Germinal center (tissue), 1 donor: ENCODE data around the gene RHOT1.
"Not testable (repeated sequence)": the region's sequence is repeated elsewhere in the genome, so short reads cannot be mapped to it uniquely, and the experiment has no call there.

Source experiments
- DNase-seq: peaks from one replicate; pipeline ENCODE4 v3.0.0; 2012; ENCODE audit warnings: mixed read lengths, low spot score

Gene RHOT1

GRCh38 chr17:32159586-32160438 lies 17.5 kb downstream of the RHOT1 start:
- no peak for DNase-seq

- DNase-seq: no peak
Measured at GRCh38 chr17:32160526-32160925, 18.2 kb downstream of the RHOT1 start.

GRCh38 chr17:32161029-32161428 lies 18.7 kb downstream of the RHOT1 start:
- DNase-seq: no peak

- DNase-seq: no peak
Measured at GRCh38 chr17:32161506-32162365, 19.4 kb downstream of the RHOT1 start.

- no peak for DNase-seq
Measured at GRCh38 chr17:32174889-32175288, 32.6 kb downstream of the RHOT1 start.

DNA sequence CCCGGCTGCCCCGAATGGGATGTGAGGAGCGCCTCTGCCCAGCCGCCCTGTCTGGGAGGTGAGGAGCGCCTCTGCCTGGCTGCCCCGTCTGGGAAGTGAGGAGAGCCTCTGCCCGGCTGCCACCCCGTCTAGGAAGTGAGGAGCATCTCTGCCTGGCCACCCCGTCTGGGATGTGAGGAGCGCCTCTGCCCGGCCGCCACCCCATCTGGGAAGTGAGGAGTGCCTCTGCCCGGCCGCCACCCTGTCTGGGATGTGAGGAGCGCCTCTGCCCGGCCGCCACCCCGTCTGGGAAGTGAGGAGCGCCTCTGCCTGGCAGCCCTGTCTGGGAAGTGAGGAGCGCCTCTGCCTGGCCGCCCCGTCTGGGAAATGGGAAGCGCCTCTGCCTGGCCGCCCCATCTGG lies 36.4 kb downstream of the RHOT1 start:
- DNase-seq: not testable (repeated sequence)

DNA sequence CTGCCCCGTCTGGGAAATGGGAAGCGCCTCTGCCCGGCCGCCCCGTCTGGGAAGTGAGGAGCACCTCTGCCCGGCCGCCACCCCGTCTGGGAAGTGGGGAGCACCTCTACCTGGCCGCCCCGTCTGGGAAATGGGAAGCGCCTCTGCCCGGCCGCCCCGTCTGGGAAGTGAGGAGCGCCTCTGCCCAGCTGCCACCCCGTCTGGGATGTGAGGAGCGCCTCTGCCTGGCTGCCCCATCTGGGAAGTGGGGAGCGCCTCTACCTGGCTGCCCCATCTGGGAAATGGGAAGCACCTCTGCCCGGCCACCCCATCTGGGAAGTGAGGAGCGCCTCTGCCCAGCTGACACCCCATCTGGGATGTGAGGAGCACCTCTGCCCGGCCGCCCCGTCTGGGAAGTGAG lies 36.8 kb downstream of the RHOT1 start:
- DNase-seq: not testable (repeated sequence)

- not testable (repeated sequence) for DNase-seq
Measured at GRCh38 chr17:32179526-32179925, 37.2 kb downstream of the RHOT1 start.

GRCh38 chr17:32180262-32180661 lies 38.0 kb downstream of the RHOT1 start:
- not testable (repeated sequence) for DNase-seq

GRCh38 chr17:32185875-32186274 lies 43.6 kb downstream of the RHOT1 start:
- DNase-seq: no peak

DNA sequence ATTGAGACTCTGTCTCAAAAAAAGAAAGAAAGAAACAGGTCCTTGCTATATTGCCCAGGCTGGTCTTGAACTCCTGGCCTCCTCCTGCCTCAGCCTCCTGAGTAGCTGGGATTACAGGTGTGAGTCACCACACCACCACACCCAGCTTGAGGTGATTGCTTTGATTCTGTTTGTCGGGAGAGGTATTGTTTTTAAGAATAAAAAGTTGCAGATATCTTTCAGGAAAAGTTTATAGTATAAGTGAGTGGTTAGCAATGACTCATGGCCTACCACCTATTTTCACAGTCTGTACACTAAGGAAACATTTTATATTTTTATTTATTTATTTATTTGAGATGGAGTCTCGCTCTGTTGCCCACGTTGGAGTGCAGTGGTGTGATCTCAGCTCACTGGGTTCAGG lies 45.0 kb downstream of the RHOT1 start:
- DNase-seq: no peak

DNA sequence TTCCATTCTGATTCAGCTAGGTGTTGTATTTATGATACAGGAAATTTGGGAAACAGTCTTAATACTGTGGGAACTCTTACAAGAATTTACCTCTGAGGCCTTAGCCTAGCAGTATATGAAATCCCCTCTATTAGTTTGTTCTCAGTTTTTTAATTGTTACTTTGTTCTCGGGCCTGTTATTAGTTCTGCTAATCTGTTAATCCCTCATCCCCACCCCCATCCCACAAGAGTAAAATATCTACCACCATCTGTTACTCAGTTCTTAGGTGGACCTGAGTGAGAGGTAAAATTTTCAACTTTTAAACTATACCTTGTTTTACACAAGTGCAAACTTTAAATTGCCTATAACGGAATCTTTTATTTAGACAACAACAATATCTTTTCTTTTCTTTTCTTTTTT lies 47.0 kb downstream of the RHOT1 start:
- no peak for DNase-seq

DNA sequence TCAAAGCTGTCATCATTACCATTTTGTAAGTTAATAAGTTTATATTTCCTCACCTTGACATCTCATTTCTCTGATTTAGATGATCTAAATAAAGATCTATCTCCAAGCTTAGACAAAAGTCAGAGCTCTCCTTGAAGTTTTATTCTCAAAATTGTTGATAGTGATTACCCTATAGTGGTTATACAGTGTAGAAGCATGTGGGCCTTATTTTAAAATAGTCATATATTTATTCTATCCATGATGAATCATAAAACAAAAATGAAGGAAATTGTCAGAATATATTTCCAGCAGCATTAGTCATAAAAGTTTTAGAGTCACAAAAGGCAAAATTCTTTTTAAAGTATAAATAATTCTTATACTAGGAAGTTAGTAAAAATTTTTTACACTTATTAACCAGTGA lies 49.0 kb downstream of the RHOT1 start:
- no peak for DNase-seq

- no peak for DNase-seq
Measured at GRCh38 chr17:32192379-32192778, 50.1 kb downstream of the RHOT1 start.

- DNase-seq: no peak
Measured at GRCh38 chr17:32197987-32198386, 55.7 kb downstream of the RHOT1 start.

DNA sequence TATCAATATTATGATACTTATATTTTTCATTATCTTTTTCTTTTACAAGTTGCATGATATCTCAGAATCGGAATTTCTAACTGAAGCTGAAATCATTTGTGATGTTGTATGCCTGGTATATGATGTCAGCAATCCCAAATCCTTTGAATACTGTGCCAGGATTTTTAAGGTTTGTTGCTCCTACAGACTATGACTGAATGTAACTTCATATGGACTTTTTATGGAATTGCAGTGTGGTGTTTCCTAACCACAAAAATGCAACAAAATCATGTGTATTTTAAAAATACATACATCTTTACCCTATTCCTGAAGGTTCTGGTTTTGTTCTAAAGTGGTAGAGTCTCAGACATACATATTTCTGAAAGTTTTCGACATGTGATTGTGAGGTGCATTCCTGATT lies 64.6 kb downstream of the RHOT1 start:
- DNase-seq: no peak

- no peak for DNase-seq
Measured at GRCh38 chr17:32208436-32208835, 66.1 kb downstream of the RHOT1 start.

DNA sequence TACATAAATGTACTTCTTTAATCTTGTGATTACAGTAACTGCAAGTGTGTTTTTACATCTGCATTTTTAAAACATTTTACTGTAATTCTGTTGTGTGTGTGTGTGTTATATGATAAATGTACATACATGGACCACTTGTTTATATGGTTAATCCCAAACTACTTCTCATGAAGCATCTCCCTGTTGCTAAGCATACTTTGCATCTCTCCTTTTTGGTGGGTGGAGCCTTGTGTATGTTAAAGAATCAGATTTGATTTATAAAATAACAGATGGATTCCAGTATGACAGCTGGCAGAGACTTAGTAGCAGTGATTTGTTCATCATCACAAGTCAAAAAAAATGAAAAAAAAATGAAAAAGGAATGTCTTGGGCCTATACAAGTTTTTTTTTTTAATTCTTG lies 67.3 kb downstream of the RHOT1 start:
- no peak for DNase-seq

- no peak for DNase-seq
Measured at GRCh38 chr17:32211671-32212070, 69.4 kb downstream of the RHOT1 start.

GRCh38 chr17:32215696-32216095 lies 73.4 kb downstream of the RHOT1 start:
- no peak for DNase-seq

GRCh38 chr17:32222621-32223020 lies 80.3 kb downstream of the RHOT1 start:
- DNase-seq: peak; percentile 25

DNA sequence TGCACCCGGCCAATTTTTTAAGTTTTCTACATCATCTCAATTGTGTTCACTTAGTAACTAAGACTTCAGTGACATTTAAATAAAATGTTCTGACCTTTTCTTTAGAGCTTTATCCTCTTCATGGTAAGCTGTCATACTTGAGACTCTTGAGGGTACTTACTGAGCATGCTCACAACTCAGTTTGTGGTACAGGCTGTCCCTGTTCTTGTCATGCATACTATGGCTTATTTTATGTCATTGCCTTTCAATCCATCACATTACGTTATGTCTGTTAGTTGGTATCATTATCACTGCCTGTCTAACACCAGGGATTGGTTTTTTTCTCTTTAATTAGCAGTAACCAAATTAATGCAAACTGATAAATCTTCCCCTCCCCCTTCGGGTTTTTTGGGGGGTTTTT lies 81.4 kb downstream of the RHOT1 start:
- peak; percentile 8 for DNase-seq

DNA sequence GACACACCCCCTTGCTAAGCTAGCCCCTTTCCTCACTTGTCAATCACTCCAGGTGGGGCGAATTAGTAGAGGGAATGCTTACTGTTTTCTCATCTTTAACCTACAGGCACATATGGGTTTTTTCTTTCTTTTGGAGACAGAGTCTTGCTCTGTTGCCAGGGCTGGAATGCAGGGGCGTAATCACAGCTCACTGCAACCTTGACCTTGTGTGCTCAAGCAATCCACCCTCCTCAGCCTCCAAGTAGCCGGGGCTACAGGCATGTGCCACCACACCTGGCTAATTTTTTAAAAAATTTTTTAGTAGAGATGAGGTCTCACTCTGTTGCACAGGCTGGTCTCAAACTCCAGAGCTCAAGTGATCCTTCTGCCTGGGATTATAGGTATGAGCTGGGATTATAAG lies 84.6 kb downstream of the RHOT1 start:
- no peak for DNase-seq
